ENCODE data around the gene MLC1. TPM values are rescaled to one million over a fixed set of nuclear protein-coding genes. Genes with fewer than 3 reads are reported as not detected.
A peak's percentile ranks its signal among the peaks of the same experiment; 100 is the strongest.

Gene MLC1
- total RNA-seq, 2 experiments from 2014 or later, result 4.2 to 4.9 TPM

DNA sequence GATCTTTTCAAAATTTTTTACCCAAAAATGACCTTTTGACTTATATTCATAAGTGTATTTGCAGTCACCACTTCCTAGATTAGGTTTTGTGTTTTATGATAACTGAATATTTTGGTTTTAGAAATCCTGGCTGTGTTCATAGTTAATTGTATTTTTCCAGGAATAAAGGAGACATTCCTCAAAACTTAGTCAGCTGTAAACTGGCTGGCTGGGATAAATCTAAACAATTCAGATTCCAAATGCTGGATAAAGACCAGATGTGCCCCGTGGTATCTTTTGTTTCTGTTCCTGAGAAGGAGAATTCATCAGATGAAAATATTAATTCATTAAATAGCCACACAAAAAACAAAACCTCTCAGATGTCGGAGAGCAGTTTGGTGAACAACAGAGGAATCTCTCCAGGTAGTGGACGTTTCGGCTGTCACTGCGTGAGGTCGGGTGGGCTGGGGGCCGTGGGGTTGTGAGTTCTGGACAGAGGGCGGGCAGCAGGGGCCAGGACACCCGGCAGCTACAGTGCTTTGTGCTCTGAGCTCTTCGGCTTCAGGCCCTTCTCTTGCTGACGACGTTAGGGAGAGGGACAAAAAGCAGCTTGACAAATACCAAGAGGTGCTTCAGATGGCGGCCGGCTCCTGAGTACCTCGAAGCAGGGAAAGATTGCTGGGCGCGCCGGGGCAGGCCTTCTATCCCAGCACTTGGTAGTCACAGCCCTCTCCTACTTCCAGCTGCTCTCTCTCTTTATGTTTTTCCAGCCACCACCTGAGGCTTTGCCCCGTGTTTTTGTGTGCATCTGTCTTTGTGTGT lies 29.2 kb upstream of the MLC1 start:
- Mint-ChIP-seq H3K27ac (no peak overlapping the region), H3K9me3 (no peaks in the 10 kb centered on the region), H3K4me3 (no peak overlapping the region), H3K4me1 (peaks cover 22% of the 10 kb centered on the region), H3K36me3 (no peaks in the 10 kb centered on the region), H3K27me3 (peaks cover 9% of the 10 kb centered on the region)
- POLR2A ChIA-PET, result interaction anchor here (1.6 kb wide), 1 partner anchor 29 kb away, joined by 3 read pairs; the partner anchor contains the start of gene MLC1
- DNase-seq (no peak), ATAC-seq (ENCODE audit: low read depth) (no peak)

GRCh38 chr22:50112151-50113118 lies 27.2 kb upstream of the MLC1 start:
- peak overlapping the region; percentile 92 for H3K27ac Mint-ChIP-seq
- H3K9me3 Mint-ChIP-seq, result no peaks in the 10 kb centered on the region
- H3K27me3 Mint-ChIP-seq, result no peaks in the 10 kb centered on the region
- POLR2A ChIA-PET, result interaction anchor here (0.6 to 2.6 kb wide), 8 partner anchors 9 to 387 kb away, joined by 3 to 31 read pairs (median 4); partner anchors contain the start of gene MLC1
- DNase-seq, result peak; percentile 65
- peak overlapping the region; percentile 66 for H3K4me3 Mint-ChIP-seq
- ATAC-seq (ENCODE audit: low read depth), result peak; percentile 85
- H3K36me3 Mint-ChIP-seq, result no peaks in the 10 kb centered on the region
- peaks cover 22% of the 10 kb centered on the region for H3K4me1 Mint-ChIP-seq

DNA sequence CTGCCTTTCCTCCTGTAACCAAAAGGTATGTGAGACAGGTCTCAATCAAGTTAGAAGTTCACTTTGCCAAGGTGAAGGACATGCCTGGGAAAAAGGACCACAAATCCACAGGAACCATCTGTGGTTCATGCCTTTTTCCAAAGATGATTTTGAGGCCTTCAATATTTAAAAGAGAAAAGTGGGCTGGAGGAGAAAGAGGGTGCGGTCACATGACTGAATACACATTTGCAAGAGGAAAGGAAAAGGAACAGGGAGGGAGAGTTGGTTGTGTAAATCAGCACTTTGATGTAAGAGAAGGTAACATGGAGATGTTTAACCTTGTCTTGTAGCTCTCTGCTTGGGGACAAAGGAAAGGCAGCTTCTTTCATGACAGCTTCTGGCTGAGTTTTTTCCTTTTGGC lies 25.8 kb upstream of the MLC1 start:
- POLR2A ChIA-PET, result interaction anchor here (0.7 to 2.6 kb wide), 2 partner anchors 26 to 231 kb away, joined by 5 to 31 read pairs; partner anchors contain the start of gene MLC1
- ATAC-seq (ENCODE audit: low read depth), result no peak
- H3K27ac Mint-ChIP-seq, result peak overlapping the region; percentile 44

GRCh38 chr22:50107529-50107928 lies 22.3 kb upstream of the MLC1 start:
- DNase-seq (no peak), ATAC-seq (ENCODE audit: low read depth) (no peak)
- Mint-ChIP-seq H3K27ac (no peak overlapping the region), H3K4me1 (peaks cover 32% of the 10 kb centered on the region), H3K27me3 (peaks cover 2% of the 10 kb centered on the region), H3K36me3 (no peaks in the 10 kb centered on the region), H3K4me3 (no peak overlapping the region), H3K9me3 (no peaks in the 10 kb centered on the region)
- POLR2A ChIA-PET, result interaction anchor here (0.6 kb wide), 1 partner anchor 373 kb away, joined by 4 read pairs; no protein-coding TSS in a partner anchor

More for the DNA sequence above, 25.8 kb upstream of the MLC1 start:
- Mint-ChIP-seq H3K9me3 (no peaks in the 10 kb centered on the region), H3K36me3 (no peaks in the 10 kb centered on the region), H3K4me1 (peaks cover 22% of the 10 kb centered on the region), H3K27me3 (no peaks in the 10 kb centered on the region), H3K4me3 (no peak overlapping the region)
- DNase-seq, result no peak

DNA sequence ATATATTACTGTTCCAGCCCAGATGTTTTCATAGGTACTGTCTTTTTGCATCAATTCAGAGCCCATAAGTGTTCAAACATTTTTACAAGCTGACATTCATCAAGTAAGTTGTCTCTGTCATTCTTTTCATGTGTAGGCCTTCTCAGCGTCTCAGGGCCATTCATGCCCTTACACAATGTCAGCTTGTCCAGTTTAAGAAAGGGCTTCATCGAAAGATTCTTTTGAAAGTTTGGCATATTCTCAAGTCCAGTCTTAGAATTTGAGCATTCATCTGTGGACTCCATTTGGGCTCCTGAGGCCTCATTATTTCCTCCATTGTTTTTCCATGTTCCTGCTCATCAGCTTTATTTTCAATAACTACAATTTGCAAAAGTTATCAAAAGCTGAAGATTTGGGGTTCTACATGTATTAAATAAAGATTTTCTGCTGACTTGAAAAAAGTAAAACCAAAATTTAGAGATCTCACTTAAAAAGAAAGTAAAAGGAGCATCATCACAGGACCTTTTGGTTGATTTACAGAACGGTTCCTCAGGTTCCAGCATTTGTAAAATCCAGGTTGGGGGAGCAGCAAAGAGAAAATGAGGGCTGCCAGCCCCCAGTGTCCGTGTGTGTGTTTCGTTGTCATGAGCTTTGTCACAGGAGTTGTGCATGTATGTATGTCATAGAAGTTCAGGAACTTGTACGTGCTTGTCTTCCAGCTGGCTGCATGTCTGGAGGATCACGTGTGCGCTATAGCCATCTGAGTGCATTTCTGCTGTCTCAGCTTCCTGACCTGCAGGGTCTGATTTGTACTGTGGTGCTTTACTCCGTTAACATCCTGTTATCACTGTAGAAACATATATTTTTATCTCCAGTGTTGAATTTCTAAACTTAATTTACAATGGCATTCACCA lies 20.2 kb upstream of the MLC1 start:
- Mint-ChIP-seq H3K27me3 (peaks cover 2% of the 10 kb centered on the region), H3K27ac (peak overlapping the region; percentile 90), H3K4me3 (peak overlapping the region; percentile 82), H3K4me1 (peaks cover 27% of the 10 kb centered on the region), H3K36me3 (no peaks in the 10 kb centered on the region), H3K9me3 (no peaks in the 10 kb centered on the region)
- POLR2A ChIA-PET, result interaction anchor here (0.8 to 1.8 kb wide), 5 partner anchors 10 to 179 kb away, joined by 4 to 16 read pairs (median 5); partner anchors contain the start of gene MLC1
- DNase-seq (peak; percentile 55), ATAC-seq (ENCODE audit: low read depth) (peak; percentile 93)

DNA sequence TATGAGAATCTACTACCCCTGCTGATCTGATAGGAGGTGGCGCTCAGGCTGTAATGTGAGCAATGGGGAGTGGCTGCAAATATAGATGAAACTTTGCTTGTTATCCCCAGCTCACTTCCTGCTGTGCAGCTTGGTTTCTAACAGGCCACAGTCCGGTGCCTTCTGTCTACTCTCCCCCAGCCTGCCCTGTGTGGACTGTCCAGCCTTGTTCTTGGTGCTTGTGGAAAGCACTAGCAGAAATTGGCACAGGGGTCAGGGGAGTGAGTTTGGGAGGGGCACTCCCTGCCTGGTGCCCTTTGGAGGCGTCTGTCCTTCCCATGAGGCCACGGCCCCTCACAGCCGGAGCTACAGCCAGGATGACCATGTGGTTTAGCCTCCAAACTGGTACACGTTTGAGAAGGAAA lies 18.9 kb upstream of the MLC1 start:
- no peak for ATAC-seq (ENCODE audit: low read depth)
- Mint-ChIP-seq H3K27ac (no peak overlapping the region), H3K9me3 (no peaks in the 10 kb centered on the region), H3K4me1 (peaks cover 27% of the 10 kb centered on the region), H3K27me3 (peaks cover 4% of the 10 kb centered on the region), H3K4me3 (no peak overlapping the region), H3K36me3 (no peaks in the 10 kb centered on the region)
- POLR2A ChIA-PET, result interaction anchor here (2.0 kb wide), 1 partner anchor 8 kb away, joined by 5 read pairs; no protein-coding TSS in a partner anchor
- DNase-seq, result peak; percentile 17

DNA sequence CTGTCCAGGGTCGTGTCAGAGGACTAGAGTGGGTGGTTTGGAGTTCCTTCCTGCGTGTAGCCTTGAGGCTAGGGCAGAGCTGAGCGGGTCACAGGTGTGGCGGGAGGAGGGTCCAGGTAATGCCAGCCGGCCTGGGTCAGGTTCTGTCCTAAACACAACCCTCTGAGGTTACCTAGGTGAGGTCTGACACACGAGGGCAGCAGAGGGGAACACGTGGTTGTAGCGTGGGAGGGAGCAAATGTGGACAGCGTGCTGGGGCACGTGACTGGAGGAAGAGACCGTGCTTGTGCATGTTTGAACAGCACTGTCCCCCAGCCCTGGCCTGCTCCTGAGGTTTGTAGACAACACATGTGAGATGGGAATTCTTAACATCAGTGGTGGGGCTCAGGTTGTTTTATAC lies 17.7 kb upstream of the MLC1 start:
- peaks cover 9% of the 10 kb centered on the region for H3K27me3 Mint-ChIP-seq
- no peaks in the 10 kb centered on the region for H3K36me3 Mint-ChIP-seq
- ATAC-seq (ENCODE audit: low read depth) (no peak), DNase-seq (peak; percentile 31)
- POLR2A ChIA-PET, result interaction anchor here (2.0 kb wide), 1 partner anchor 9 kb away, joined by 5 read pairs; no protein-coding TSS in a partner anchor
- H3K27ac Mint-ChIP-seq, result peak overlapping the region; percentile 15
- H3K9me3 Mint-ChIP-seq, result no peaks in the 10 kb centered on the region
- peaks cover 27% of the 10 kb centered on the region for H3K4me1 Mint-ChIP-seq
- H3K4me3 Mint-ChIP-seq, result no peak overlapping the region

GRCh38 chr22:50101870-50102565 lies 16.8 kb upstream of the MLC1 start:
- peak overlapping the region; percentile 43 for H3K27ac Mint-ChIP-seq
- POLR2A ChIA-PET, result no interaction called here
- no peaks in the 10 kb centered on the region for H3K36me3 Mint-ChIP-seq
- ATAC-seq (ENCODE audit: low read depth), result no peak
- H3K9me3 Mint-ChIP-seq, result no peaks in the 10 kb centered on the region
- peaks cover 9% of the 10 kb centered on the region for H3K27me3 Mint-ChIP-seq
- H3K4me1 Mint-ChIP-seq, result peaks cover 27% of the 10 kb centered on the region
- DNase-seq, result peak; percentile 10
- no peak overlapping the region for H3K4me3 Mint-ChIP-seq

- H3K27ac Mint-ChIP-seq, result no peak overlapping the region
- no peak for ATAC-seq (ENCODE audit: low read depth)
- H3K4me1 Mint-ChIP-seq, result peaks cover 12% of the 10 kb centered on the region
- no peak for DNase-seq
- H3K36me3 Mint-ChIP-seq, result no peaks in the 10 kb centered on the region
- H3K9me3 Mint-ChIP-seq, result no peaks in the 10 kb centered on the region
- H3K27me3 Mint-ChIP-seq, result peaks cover 32% of the 10 kb centered on the region
- H3K4me3 Mint-ChIP-seq, result no peak overlapping the region
- POLR2A ChIA-PET, result no interaction called here
Observed at GRCh38 chr22:50098052-50098451, 12.8 kb upstream of the MLC1 start.

GRCh38 chr22:50092342-50092741 lies 7.1 kb upstream of the MLC1 start:
- Mint-ChIP-seq H3K9me3 (peaks cover 7% of the 10 kb centered on the region), H3K27ac (no peak overlapping the region), H3K4me3 (no peak overlapping the region), H3K27me3 (peaks cover 37% of the 10 kb centered on the region), H3K36me3 (peaks cover under 1% of the 10 kb centered on the region), H3K4me1 (no peaks in the 10 kb centered on the region)
- ATAC-seq (ENCODE audit: low read depth) (no peak), DNase-seq (no peak)
- POLR2A ChIA-PET, result no interaction called here

DNA sequence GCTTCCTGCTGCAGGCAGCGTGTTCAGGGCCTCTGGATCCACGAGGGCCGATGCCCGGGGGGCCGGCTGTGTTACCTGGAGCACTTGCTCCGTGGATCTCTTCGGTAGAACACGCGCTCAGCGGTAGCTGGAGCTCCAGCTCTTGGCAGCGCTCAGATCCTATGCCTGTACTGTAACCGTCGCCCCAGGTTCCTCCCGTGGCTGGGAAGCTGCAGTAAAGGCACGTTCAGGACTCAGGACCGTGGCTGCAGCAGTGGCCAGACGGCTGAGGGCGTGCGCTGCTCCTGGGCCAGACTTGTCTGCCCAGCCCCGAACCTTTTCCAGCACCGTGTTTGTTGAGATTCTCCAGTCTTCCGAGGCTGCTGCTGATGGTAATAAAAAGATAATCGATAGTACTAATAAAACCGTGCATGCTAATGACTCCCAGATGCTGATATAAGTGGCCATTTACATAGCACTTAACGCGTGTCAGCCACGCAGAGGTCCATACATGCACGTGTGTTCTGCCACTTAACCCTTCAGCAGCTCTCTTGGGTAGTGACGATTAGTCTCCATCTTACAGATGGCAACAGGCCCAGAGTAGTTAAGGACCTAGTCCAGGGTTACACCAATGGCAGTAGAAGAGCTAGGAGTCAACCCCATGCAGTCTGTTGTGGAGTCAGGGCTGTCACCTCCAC lies 6.0 kb upstream of the MLC1 start:
- Mint-ChIP-seq H3K4me3 (no peak overlapping the region), H3K9me3 (peaks cover 16% of the 10 kb centered on the region), H3K36me3 (peaks cover 9% of the 10 kb centered on the region), H3K4me1 (peaks cover 4% of the 10 kb centered on the region), H3K27ac (no peak overlapping the region), H3K27me3 (peaks cover 29% of the 10 kb centered on the region)
- ATAC-seq (ENCODE audit: low read depth), result no peak
- DNase-seq, result no peak
- POLR2A ChIA-PET, result no interaction called here

DNA sequence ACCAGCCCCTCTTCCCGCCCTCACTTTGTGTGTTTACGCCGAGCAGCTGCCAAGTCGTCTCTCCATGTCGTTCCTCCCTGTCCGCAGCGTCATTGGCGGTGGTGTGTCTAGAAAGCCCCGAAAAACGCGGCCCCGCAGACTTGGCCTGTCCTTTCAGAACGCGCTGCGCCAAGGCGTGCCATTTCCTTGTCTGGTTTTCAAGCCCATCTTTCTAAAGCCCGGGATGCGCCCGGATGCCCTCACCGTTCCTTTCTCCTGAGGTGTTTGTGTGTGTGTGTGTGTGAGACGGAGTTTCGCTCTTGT lies 5.1 kb upstream of the MLC1 start:
- POLR2A ChIA-PET, result no interaction called here
- peaks cover 9% of the 10 kb centered on the region for H3K36me3 Mint-ChIP-seq
- DNase-seq (no peak), ATAC-seq (ENCODE audit: low read depth) (no peak)
- peaks cover 22% of the 10 kb centered on the region for H3K27me3 Mint-ChIP-seq
- H3K4me1 Mint-ChIP-seq, result peaks cover 4% of the 10 kb centered on the region
- no peak overlapping the region for H3K27ac Mint-ChIP-seq
- H3K4me3 Mint-ChIP-seq, result no peak overlapping the region
- peaks cover 16% of the 10 kb centered on the region for H3K9me3 Mint-ChIP-seq
